ENCODE data around the gene EXOC3L4.

The EXOC3L4 gene

GRCh38 chr14:103091041-103091882 is 3.3 kb upstream of the EXOC3L4 start:
- peak in 7 of 51 donors; percentile 7 to 40 (median 26) for DNase-seq

- no peak for DNase-seq
These were observed 2.7 kb upstream of the EXOC3L4 start for GRCh38 chr14:103091883-103092222.

- DNase-seq: no peak
These were observed 594 bp upstream of the EXOC3L4 start for GRCh38 chr14:103093856-103094405.

GRCh38 chr14:103095210-103095778 is 769 bp downstream of the EXOC3L4 start:
- no peak for DNase-seq

GRCh38 chr14:103096387-103096786 is 1.9 kb downstream of the EXOC3L4 start:
- DNase-seq: no peak

- DNase-seq: no peak
These were observed 2.9 kb downstream of the EXOC3L4 start for GRCh38 chr14:103097244-103097993.

GRCh38 chr14:103097994-103098957 is 3.8 kb downstream of the EXOC3L4 start:
- DNase-seq: no peak

- DNase-seq: no peak
These were observed 4.7 kb downstream of the EXOC3L4 start for GRCh38 chr14:103099081-103099732.

GRCh38 chr14:103099733-103100280 is 5.3 kb downstream of the EXOC3L4 start:
- no peak for DNase-seq

GRCh38 chr14:103100281-103101121 is 6.0 kb downstream of the EXOC3L4 start:
- DNase-seq: no peak

GRCh38 chr14:103101257-103101962 is 6.9 kb downstream of the EXOC3L4 start:
- no peak for DNase-seq

- DNase-seq: no peak
These were observed 7.6 kb downstream of the EXOC3L4 start for GRCh38 chr14:103101963-103102688.

- no peak for DNase-seq
These were observed 8.2 kb downstream of the EXOC3L4 start for GRCh38 chr14:103102689-103103260.

GRCh38 chr14:103103461-103104388 is 9.2 kb downstream of the EXOC3L4 start:
- no peak for DNase-seq

- no peak for DNase-seq
These were observed 9.8 kb downstream of the EXOC3L4 start for GRCh38 chr14:103104389-103104653.

- peak in 24 of 51 donors; percentile 11 to 70 (median 34) for DNase-seq
These were observed 10.3 kb downstream of the EXOC3L4 start for GRCh38 chr14:103104654-103105452.
